Osteoblast (primary cell): Measurements from ENCODE around the gene CDC42SE2. TPM values are rescaled to one million over a fixed set of nuclear protein-coding genes. Genes with fewer than 3 reads are reported as not detected.

ENCODE experiments used
- DNase-seq: peaks from one replicate; pipeline ENCODE4 v3.0.0; 2011; ENCODE audit warnings: low spot score, mixed read lengths; ENCODE audit not compliant: insufficient read length; ENCODE audit errors: missing footprints
- H2AFZ ChIP-seq: 2 replicates; pipeline ENCODE4 v1.6.0; 2011; ENCODE audit warnings: mild to moderate bottlenecking, low read length
- H3K27ac ChIP-seq: 2 replicates; pipeline ENCODE4 v1.5.1; 2011; ENCODE audit warnings: mild to moderate bottlenecking, low read depth, low read length, moderate library complexity
- H3K27me3 ChIP-seq: 2 replicates; pipeline ENCODE4 v1.6.0; 2012; ENCODE audit warnings: mild to moderate bottlenecking, control low read depth, inconsistent platforms, low read length, moderate library complexity; ENCODE audit not compliant: insufficient read depth
- H3K36me3 ChIP-seq: 2 replicates; pipeline ENCODE4 v1.5.1; 2011; ENCODE audit warnings: mild to moderate bottlenecking, low read length, control low read depth, moderate library complexity; ENCODE audit not compliant: insufficient read depth
- H3K4me1 ChIP-seq: 2 replicates; pipeline ENCODE4 v1.5.1; 2011; ENCODE audit warnings: mild to moderate bottlenecking, low read length, control low read depth, moderate library complexity; ENCODE audit not compliant: insufficient read depth
- H3K4me2 ChIP-seq: 2 replicates; pipeline ENCODE4 v1.6.0; 2011; ENCODE audit warnings: mild to moderate bottlenecking, low read length; ENCODE audit not compliant: insufficient read depth
- H3K4me3 ChIP-seq: fragments of 200-600 bp; sonication (generic); 3 replicates; pipeline ENCODE4 v1.5.1; 2012; ENCODE audit warnings: mild to moderate bottlenecking, low read length, inconsistent platforms; ENCODE audit not compliant: insufficient read depth
- H3K79me2 ChIP-seq: 2 replicates; pipeline ENCODE4 v1.6.0; 2012; ENCODE audit warnings: mild to moderate bottlenecking, low read length, control low read depth, inconsistent platforms; ENCODE audit not compliant: insufficient read depth
- H3K9me3 ChIP-seq: 2 replicates; pipeline ENCODE4 v1.5.1; 2011; ENCODE audit warnings: low read depth, low read length, control low read depth
- H4K20me1 ChIP-seq: 2 replicates; pipeline ENCODE4 v1.6.0; 2012; ENCODE audit warnings: mild to moderate bottlenecking, low read length, control low read depth; ENCODE audit not compliant: insufficient read depth
- CTCF ChIP-seq: IDR thresholded peaks from 2 replicates; pipeline ENCODE4 v1.5.1; 2011; ENCODE audit warnings: mild to moderate bottlenecking, low read depth, low read length, moderate library complexity; ENCODE audit errors: extremely low read depth
- small RNA-seq: library from RNA; depleted of rRNA; stranded (forward); fragments of <200 nt; gene quantifications from one replicate; pipeline ENCODE3, GENCODE V24; 2012
- total RNA-seq: library from RNA; depleted of rRNA; stranded (reverse); fragments of >200 nt; gene quantifications from 2 replicates; pipeline ENCODE4 v1.2.3, GENCODE V29; 2012

Gene CDC42SE2
- total RNA-seq, 1 donor = 22.8 TPM

- no peaks in the 10 kb centered on the region for H3K4me1 ChIP-seq
- H3K9me3 ChIP-seq = no peaks in the 10 kb centered on the region
- no peak overlapping the region for H3K27ac ChIP-seq
- H3K4me3 ChIP-seq = no peak overlapping the region
- H3K79me2 ChIP-seq = no peaks in the 10 kb centered on the region
- H4K20me1 ChIP-seq = no peaks in the 10 kb centered on the region
- no peak for TF ChIP-seq CTCF
- peaks cover 10% of the 10 kb centered on the region for H3K36me3 ChIP-seq
- DNase-seq = no peak
- no peaks in the 10 kb centered on the region for H3K27me3 ChIP-seq
- no peak overlapping the region for H3K4me2 ChIP-seq
- no peak overlapping the region for H2AFZ ChIP-seq
These were observed 167.9 kb downstream of the CDC42SE2 start for GRCh38 chr5:131431794-131432193.

- no peaks in the 10 kb centered on the region for H4K20me1 ChIP-seq
- no peaks in the 10 kb centered on the region for H3K27me3 ChIP-seq
- H3K36me3 ChIP-seq = peaks cover 13% of the 10 kb centered on the region
- H3K4me1 ChIP-seq = no peaks in the 10 kb centered on the region
- no peak overlapping the region for H3K4me3 ChIP-seq
- H3K27ac ChIP-seq = no peak overlapping the region
- H2AFZ ChIP-seq = no peak overlapping the region
- H3K9me3 ChIP-seq = no peaks in the 10 kb centered on the region
- no peaks in the 10 kb centered on the region for H3K79me2 ChIP-seq
- TF ChIP-seq CTCF = no peak
- DNase-seq = no peak
- H3K4me2 ChIP-seq = no peak overlapping the region
These were observed 169.3 kb downstream of the CDC42SE2 start for GRCh38 chr5:131433109-131433508.

- H3K9me3 ChIP-seq = no peaks in the 10 kb centered on the region
- no peak overlapping the region for H3K4me3 ChIP-seq
- DNase-seq = no peak
- H3K4me1 ChIP-seq = no peaks in the 10 kb centered on the region
- H3K4me2 ChIP-seq = no peak overlapping the region
- no peak for TF ChIP-seq CTCF
- H2AFZ ChIP-seq = no peak overlapping the region
- H3K27me3 ChIP-seq = no peaks in the 10 kb centered on the region
- H3K79me2 ChIP-seq = no peaks in the 10 kb centered on the region
- no peaks in the 10 kb centered on the region for H4K20me1 ChIP-seq
- peaks cover 13% of the 10 kb centered on the region for H3K36me3 ChIP-seq
- no peak overlapping the region for H3K27ac ChIP-seq
These were observed 172.2 kb downstream of the CDC42SE2 start for GRCh38 chr5:131436081-131436480.

GRCh38 chr5:131441184-131441583, 177.3 kb downstream of the CDC42SE2 start:
- H3K4me2 ChIP-seq = no peak overlapping the region
- DNase-seq = no peak
- H3K9me3 ChIP-seq = no peaks in the 10 kb centered on the region
- peaks cover 11% of the 10 kb centered on the region for H3K36me3 ChIP-seq
- H2AFZ ChIP-seq = no peak overlapping the region
- H3K79me2 ChIP-seq = no peaks in the 10 kb centered on the region
- H3K4me1 ChIP-seq = no peaks in the 10 kb centered on the region
- H3K27me3 ChIP-seq = no peaks in the 10 kb centered on the region
- H4K20me1 ChIP-seq = no peaks in the 10 kb centered on the region
- no peak overlapping the region for H3K4me3 ChIP-seq
- TF ChIP-seq CTCF = no peak
- no peak overlapping the region for H3K27ac ChIP-seq

Small RNA genes lying within 50 kb of the gene (small RNA-seq; reads per million reads assigned to genes)
- gene AC004777.1 (not detected), gene RF02271 (not detected)

Other genes starting within 250 kb of the CDC42SE2 start
- gene HINT1, start 98.8 kb upstream of the CDC42SE2 start, total RNA-seq = 134 and 158 TPM in 2 replicates
- gene LYRM7, start 93.1 kb upstream of the CDC42SE2 start, total RNA-seq = 4.7 and 5.3 TPM in 2 replicates